Testis (tissue), 5 donors: Measurements from ENCODE around the gene CFAP20. TPM values are rescaled to one million over a fixed set of nuclear protein-coding genes. Genes with fewer than 3 reads are reported as not detected.

Experiments
- DNase-seq: peaks from one replicate; pipeline ENCODE4 v3.0.0-alpha.2; 2019
- H3K27ac ChIP-seq, 2 donors: fragments of 200-600 bp; sonication (generic); one replicate each; pipeline ENCODE4 v1.5.1; 2019
- H3K27me3 ChIP-seq: fragments of 200-600 bp; sonication (generic); one replicate; pipeline ENCODE4 v1.5.1; 2019
- H3K36me3 ChIP-seq: fragments of 200-600 bp; sonication (generic); one replicate; pipeline ENCODE4 v1.5.1; 2017; ENCODE audit warnings: low read depth; ENCODE audit errors: missing control alignments
- H3K4me1 ChIP-seq: fragments of 200-600 bp; sonication (generic); one replicate; pipeline ENCODE4 v1.5.1; 2019
- H3K4me3 ChIP-seq, 2 donors: fragments of 200-600 bp; sonication (generic); one replicate each; pipeline ENCODE4 v1.5.1; 2017 to 2019
- H3K9me3 ChIP-seq: fragments of 200-600 bp; sonication (generic); one replicate; pipeline ENCODE4 v1.5.1; 2017
- POLR2A ChIP-seq: fragments of 450-650 bp; IDR thresholded peaks from one replicate; pipeline ENCODE4 v1.6.1; 2017; ENCODE audit warnings: antibody characterized with exemption, mild to moderate bottlenecking, moderate library complexity
- WGBS, 2 donors: methylation state at CpG; one replicate each; pipeline ENCODE4 v1.1.5; 2018; 5-methylcytosine and 5-hydroxymethylcytosine counted together
- intact Hi-C: fragments of 100-400 bp; cut with DNase I; formaldehyde crosslinking; loops from one replicate; pipeline ENCODE4 v1.15.1; 2023; ENCODE audit warnings: low total_unique reads
- long read RNA-seq, 2 donors: transcript quantifications; one replicate each; lab custom pipeline, GENCODE V29; 2026
- polyA plus RNA-seq: library from polyadenylated mRNA; stranded (reverse); fragments of 350-450 nt; fragmentation: Illumina TruSeq; extraction: RNeasy Lipid Tissue Mini Kit (QIAGEN cat#74804); gene quantifications from one replicate; pipeline ENCODE4 v1.2.3, GENCODE V29; 2014; ENCODE audit warnings: low read depth, low replicate concordance; ENCODE audit not compliant: insufficient read depth
- total RNA-seq, 2 donors: library from RNA; depleted of rRNA; stranded (reverse); fragments of >200 nt; gene quantifications; one replicate each; pipeline ENCODE4 v1.2.3, GENCODE V29; 2016
- TF ChIP-seq, protein P1 (sequence below), 3 experiments: fragments of 450-650 bp in 2 of 3; fragments of 200-600 bp in 1 of 3; sonication (generic) in 1 of 3; IDR thresholded peaks; one replicate each; pipeline ENCODE4 v1.5.1; 2016 to 2019; ENCODE audit warnings: antibody characterized with exemption in 3 of 3, mild to moderate bottlenecking in 2 of 3, moderate library complexity in 1 of 3

CFAP20 gene
- total RNA-seq (10 to 100 TPM; 91.5 to 92.4 TPM), polyA plus RNA-seq (98.6 TPM)
- long read RNA-seq, donor 1, transcript CFAP20-201 (6 exons, 1,354 nt) = major isoform, 28 of 42 reads
- long read RNA-seq, donor 1, partial matches to known transcripts = 11 of 42 reads
- long read RNA-seq, donor 1, other reads (novel, unspliced or antisense) = 0 of 42 reads
- long read RNA-seq, donor 2, transcript CFAP20-201 (6 exons, 1,354 nt) = major isoform, 12 of 17 reads
- long read RNA-seq, donor 2, partial matches to known transcripts = 0 of 17 reads
- long read RNA-seq, donor 2, other reads (novel, unspliced or antisense) = 0 of 17 reads

DNA sequence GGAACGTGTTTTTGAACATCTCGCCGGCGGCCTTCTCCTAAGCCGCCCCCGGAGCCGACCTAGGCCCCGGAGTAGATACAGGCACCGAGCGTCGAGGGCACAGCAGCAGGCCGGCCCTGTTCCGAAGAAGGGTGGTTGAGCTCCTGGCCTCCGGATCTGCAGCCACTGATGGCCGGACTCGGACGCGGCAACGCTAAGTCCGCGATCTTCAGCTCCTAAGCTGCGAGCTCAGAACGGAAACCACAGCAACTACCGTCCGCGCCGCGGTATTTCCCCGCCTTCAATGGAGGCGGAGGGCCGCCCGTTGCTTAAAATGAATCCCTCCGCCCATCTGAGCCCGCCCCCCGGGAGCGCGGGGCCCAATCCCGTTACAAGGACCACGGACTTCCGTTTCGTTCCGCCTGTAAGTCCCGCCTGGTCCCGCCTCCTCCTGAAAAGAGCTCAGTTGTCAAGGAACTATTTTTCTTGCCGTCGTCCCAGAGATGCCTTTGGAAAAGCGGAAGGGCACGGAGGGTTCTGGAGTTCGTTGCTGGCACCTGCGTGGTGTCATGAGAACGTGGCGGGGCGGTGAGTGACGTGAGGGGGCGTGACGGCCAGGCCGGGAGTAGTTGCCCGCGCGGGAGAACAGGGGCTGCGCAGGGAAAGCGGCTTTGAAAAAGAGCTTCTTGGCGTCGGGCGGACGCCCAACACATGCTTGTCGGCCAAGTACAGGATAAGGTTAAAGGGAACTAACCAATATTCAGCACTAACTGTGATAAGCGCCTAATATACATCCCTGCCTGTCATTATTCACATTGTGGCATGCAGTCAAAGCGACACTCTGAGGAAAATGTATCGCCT, at the start of gene CFAP20:
Gene CFAP20, minus strand, starts transcription at position 285 of the 840 bp plus-strand sequence. Its CDS starts 266 bp downstream, at position 19.
- intact Hi-C loops = no loop called here
- H3K9me3 ChIP-seq = no peaks in the 10 kb centered on the region
- peak; percentile 54 for TF ChIP-seq POLR2A
- TF ChIP-seq, protein P1, sequence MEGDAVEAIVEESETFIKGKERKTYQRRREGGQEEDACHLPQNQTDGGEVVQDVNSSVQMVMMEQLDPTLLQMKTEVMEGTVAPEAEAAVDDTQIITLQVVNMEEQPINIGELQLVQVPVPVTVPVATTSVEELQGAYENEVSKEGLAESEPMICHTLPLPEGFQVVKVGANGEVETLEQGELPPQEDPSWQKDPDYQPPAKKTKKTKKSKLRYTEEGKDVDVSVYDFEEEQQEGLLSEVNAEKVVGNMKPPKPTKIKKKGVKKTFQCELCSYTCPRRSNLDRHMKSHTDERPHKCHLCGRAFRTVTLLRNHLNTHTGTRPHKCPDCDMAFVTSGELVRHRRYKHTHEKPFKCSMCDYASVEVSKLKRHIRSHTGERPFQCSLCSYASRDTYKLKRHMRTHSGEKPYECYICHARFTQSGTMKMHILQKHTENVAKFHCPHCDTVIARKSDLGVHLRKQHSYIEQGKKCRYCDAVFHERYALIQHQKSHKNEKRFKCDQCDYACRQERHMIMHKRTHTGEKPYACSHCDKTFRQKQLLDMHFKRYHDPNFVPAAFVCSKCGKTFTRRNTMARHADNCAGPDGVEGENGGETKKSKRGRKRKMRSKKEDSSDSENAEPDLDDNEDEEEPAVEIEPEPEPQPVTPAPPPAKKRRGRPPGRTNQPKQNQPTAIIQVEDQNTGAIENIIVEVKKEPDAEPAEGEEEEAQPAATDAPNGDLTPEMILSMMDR (IDR thresholded peaks at IDR 0.05) = no peak
- H3K4me1 ChIP-seq = peaks cover 24% of the 10 kb centered on the region
- WGBS, 2 donors = 2% methylated on average over 38 to 70 of the region's 70 CpGs
- no peaks in the 10 kb centered on the region for H3K27me3 ChIP-seq
- H3K27ac ChIP-seq = peak within 1 kb of the TSS; percentile 79 to 89
- peak within 1 kb of the TSS; percentile 79 to 95 for H3K4me3 ChIP-seq
- no peaks in the 10 kb centered on the region for H3K36me3 ChIP-seq
- DNase-seq = peak; percentile 100

DNA sequence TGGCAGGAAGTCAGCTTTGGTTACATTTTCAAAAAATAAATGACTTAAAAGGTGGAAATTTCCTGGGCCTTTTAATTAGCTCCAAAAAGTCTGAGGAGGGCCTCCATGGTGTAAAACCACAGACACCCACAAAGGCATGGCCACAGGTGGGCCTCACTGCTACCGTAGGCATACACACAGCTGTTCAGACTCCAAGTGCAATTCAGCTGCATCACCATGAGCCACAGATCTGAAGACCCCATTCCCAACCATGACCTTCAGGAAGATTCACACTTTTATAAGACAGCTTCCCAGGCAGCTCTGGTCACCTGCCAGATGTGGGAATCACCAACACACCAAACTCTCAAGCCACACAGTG, 48.2 kb upstream of the CFAP20 start:
- Histone ChIP-seq H3K27ac (no peak overlapping the region), H3K9me3 (no peaks in the 10 kb centered on the region), H3K4me1 (no peaks in the 10 kb centered on the region), H3K27me3 (no peaks in the 10 kb centered on the region), H3K36me3 (no peaks in the 10 kb centered on the region), H3K4me3 (no peak overlapping the region)
- 91 to 95% methylated on average over 1 of the region's 1 CpG for WGBS, 2 donors
- intact Hi-C loops = no loop called here
- no peak for TF ChIP-seq POLR2A
- TF ChIP-seq, protein P1 (IDR thresholded peaks at IDR 0.05) = no peak
- no peak for DNase-seq

DNA sequence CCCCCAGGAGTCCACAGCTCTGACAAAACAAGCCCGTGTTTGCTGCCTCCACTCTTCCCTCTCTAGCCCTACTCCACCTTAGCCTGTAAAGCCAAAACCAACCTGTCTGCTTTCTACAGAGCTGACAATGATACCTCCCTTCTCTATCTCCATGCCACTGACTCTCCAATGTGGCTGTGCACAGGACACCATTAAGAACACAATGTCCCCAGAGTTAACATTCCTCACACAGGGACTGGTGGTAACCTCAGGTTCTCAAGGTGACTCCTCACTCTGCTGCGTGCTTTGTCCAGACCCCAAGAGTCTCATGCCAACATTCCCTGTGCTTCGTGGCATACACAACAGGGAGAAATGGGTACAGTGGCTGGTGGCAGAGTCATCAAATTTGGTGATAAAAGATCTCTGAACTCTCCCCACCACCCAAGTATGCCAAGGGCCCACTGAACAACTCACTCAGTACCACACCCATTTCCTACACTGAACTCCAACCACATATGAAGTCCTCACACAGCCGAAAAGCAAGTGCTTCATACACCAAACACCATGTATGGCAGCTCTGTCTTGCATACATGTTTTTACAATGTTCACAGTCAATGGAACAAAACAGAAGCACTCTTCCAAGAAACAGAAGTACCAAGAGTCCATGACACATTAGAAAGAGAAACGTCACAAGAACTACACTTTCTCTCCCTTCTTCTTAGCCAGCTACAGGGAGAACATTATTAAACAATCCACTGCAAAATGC, 47.6 kb upstream of the CFAP20 start:
- Histone ChIP-seq H3K4me3 (no peak overlapping the region), H3K4me1 (no peaks in the 10 kb centered on the region), H3K27me3 (no peaks in the 10 kb centered on the region), H3K9me3 (no peaks in the 10 kb centered on the region), H3K36me3 (no peaks in the 10 kb centered on the region), H3K27ac (no peak overlapping the region)
- 87% methylated on average over 5 of the region's 5 CpGs for WGBS, 2 donors
- intact Hi-C loops = no loop called here
- no peak for DNase-seq
- TF ChIP-seq, protein P1 (IDR thresholded peaks at IDR 0.05) = no peak
- no peak for TF ChIP-seq POLR2A

DNA sequence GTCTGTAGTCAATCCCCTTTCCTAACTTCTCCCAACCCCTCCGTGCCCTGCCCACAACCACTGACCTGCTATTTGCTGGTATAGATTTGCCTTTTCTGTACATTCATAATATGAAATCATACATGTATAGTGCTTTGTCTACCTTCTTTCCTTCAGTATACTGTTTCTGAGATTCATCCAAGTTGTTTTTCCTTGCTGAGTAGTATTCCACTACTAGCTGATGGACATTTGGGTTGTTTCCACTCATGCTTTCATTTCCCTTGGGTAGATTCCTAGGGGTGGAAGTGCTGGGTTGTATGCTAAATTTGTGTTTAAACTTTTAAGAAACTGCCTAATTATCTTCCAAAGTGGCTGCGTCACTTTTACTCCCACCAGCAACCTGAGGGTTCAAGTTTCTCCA, 41.0 kb upstream of the CFAP20 start:
- intact Hi-C loops = no loop called here
- DNase-seq = no peak
- no peak overlapping the region for H3K4me3 ChIP-seq
- no peaks in the 10 kb centered on the region for H3K4me1 ChIP-seq
- no peaks in the 10 kb centered on the region for H3K27me3 ChIP-seq
- TF ChIP-seq, protein P1 (IDR thresholded peaks at IDR 0.05) = no peak
- TF ChIP-seq POLR2A = no peak
- no peak overlapping the region for H3K27ac ChIP-seq
- 93 to 100% methylated on average over 2 of the region's 2 CpGs for WGBS, 2 donors
- no peaks in the 10 kb centered on the region for H3K9me3 ChIP-seq
- no peaks in the 10 kb centered on the region for H3K36me3 ChIP-seq
